Measurements from ENCODE around the gene DENND11.

The DENND11 gene

GRCh38 chr7:141676618-141677017 is 25.3 kb downstream of the DENND11 start:
- DNase-seq, result no peak

- DNase-seq, result no peak
Observed at GRCh38 chr7:141675436-141676215, 26.3 kb downstream of the DENND11 start.

DNA sequence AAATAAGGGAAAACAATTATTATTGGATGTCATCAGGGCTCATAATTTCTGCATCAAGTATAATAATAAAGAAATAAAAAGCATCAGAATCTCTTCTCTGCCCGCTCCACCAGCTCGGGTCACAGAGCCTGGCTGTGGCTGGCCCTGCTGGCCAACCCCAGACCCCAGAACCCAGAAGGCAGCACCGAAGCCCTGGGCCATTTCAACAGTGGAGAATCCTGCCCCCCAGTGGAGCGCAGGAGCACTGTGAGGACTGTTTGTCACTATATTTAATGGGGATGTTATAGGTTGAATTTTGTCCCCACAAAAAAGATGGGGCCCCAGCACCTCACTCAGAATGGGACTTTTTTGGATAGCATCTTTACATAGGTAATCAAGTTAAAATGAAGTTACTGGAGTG is 27.3 kb downstream of the DENND11 start:
- DNase-seq, result no peak

- DNase-seq, result no peak
Observed at GRCh38 chr7:141674171-141674671, 27.7 kb downstream of the DENND11 start.

GRCh38 chr7:141673346-141673745 is 28.6 kb downstream of the DENND11 start:
- no peak for DNase-seq

GRCh38 chr7:141671705-141672496 is 30.1 kb downstream of the DENND11 start:
- no peak for DNase-seq

DNA sequence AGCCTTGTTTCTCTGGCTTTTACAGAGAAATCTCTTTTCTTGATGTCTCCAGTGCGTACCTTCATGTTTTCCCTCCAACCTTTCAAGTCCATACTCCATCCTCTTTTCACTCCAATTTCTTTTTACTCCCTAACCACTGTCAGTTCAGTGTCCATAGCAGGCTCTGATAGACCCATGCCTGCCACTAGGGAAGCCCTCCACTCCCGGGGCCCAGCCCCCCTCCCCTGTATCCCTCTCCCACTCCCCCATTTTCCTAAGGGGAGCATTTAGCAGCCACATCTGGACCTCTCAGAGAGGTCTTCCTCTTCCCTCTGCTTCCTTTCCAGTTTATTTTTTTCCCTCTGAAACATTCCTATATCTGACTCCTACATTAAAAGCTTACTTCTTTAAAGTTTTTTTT is 33.1 kb downstream of the DENND11 start:
- no peak for DNase-seq

- DNase-seq, result no peak
Observed at GRCh38 chr7:141666071-141666470, 35.9 kb downstream of the DENND11 start.

DNA sequence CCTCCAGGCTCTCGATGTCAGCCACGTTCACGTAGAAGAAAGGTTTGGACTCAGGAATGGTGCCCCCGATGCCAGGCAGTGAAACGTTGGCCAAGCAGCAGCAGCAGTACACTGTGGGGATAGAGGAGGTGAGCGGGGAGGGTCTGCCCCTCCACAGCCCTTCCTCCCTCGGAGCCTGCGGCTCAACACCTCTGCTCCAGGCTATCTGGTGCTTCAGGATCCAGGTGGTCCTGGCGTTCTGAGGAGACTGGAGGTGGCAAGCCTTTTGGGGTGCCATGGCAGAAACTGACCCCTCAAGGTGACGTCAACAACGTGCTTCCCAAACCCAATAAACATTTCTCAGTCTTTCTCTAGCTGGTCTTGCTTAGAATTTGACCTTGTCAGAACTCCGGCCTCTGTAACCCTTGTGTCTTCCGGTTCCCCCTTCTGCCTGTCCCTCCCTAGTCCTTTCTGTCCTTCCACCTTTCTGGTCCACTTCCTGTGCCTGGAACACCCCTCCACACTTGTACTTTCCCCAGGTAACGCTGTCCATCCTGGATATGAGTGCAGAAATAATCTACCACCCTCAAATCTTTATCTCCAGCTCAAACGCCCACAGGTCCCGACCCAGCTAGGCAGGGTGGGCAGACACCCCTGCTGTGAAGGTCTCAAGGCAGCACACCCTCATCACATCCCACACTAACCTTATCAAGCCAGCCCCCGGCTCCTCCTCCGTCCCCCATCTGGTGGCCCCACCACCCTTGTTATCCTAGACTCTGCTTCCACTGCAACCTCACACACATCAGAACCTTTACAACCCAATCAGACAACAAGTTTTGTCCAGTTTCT is 36.5 kb downstream of the DENND11 start:
- DNase-seq, result no peak

GRCh38 chr7:141664450-141664849 is 37.5 kb downstream of the DENND11 start:
- no peak for DNase-seq

GRCh38 chr7:141663081-141663849 is 38.7 kb downstream of the DENND11 start:
- no peak for DNase-seq

DNA sequence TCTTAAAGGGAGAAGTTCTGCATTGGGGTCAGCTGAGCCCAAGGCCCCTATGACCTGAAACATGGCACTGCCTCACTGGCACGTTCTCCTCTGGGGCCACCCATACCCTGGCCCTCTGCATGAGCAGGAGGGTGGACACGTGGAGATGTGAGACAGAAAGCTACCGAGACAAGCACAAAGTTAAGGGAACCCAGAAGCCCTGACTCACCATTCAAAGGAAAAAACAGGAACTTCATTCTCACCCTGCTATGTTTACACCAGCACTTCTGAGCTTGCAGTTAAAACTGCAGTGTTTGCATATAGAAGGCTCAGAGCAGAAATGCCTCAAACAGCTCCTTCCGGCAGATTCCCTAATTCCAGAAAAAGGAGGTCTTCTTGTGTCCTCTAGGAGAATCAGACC is 41.7 kb downstream of the DENND11 start:
- no peak for DNase-seq

DNA sequence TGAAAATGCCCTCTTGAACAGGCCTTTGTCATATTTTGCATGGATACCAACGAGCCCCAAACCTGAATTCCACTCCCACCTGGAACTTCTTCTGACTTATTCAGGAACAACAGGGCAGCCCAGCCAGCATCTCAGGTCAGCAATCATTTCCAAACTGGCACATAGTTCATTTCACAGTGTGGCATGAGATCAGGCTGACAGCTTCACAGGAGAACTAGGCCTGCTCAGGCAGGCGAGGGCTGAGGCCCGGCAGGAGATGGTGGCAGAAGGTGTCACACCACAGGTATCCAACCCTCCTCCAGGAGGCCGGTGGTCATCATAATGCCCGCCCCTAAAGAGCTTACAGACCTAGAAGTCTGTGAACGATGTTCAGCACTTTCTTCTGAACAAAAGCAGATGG is 42.5 kb downstream of the DENND11 start:
- DNase-seq, result no peak

DNA sequence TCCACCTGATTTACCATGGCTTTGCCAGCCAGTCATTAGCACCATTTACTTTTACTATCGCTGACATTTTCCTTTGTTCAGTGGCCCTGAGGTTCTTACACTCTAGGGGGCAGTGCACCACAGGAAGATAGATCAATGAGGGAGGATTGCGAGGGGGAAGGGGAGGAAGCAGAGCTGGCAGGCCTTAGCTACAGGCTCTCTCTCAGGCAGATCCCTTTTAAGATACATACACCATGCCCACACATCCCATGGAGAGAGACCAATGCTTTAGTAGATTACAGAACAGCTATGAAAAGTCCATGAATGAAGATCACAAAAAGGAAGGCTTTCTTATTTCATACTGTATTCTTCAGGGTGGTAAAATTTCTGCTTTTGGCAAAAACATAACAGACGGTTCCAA is 47.4 kb downstream of the DENND11 start:
- peak; percentile 71 for DNase-seq

- no peak for DNase-seq
Observed at GRCh38 chr7:141652691-141653090, 49.3 kb downstream of the DENND11 start.

All from activated CD4-positive, alpha-beta T cell treated with anti-CD3 and anti-CD28 coated beads, Interleukin-2, Interleukin-6, amounts not matched to agents 100 ng/mL and 50 ng/mL, durations not matched to agents 16 hours and 8 hours (primary cell).